GM18867 (cell line): ENCODE results near the gene DEPDC5.
"Not testable (repeated sequence)": the region's sequence is repeated elsewhere in the genome, so short reads cannot be mapped to it uniquely, and the experiment has no call there.

Experiments
- ATAC-seq: cut with Tn5 transposase; IDR thresholded peaks from one replicate; pipeline ENCODE4 v1.9.1; 2021; ENCODE audit warnings: mild to moderate bottlenecking, moderate library complexity; ENCODE audit not compliant: unreplicated experiment

Gene DEPDC5

DNA sequence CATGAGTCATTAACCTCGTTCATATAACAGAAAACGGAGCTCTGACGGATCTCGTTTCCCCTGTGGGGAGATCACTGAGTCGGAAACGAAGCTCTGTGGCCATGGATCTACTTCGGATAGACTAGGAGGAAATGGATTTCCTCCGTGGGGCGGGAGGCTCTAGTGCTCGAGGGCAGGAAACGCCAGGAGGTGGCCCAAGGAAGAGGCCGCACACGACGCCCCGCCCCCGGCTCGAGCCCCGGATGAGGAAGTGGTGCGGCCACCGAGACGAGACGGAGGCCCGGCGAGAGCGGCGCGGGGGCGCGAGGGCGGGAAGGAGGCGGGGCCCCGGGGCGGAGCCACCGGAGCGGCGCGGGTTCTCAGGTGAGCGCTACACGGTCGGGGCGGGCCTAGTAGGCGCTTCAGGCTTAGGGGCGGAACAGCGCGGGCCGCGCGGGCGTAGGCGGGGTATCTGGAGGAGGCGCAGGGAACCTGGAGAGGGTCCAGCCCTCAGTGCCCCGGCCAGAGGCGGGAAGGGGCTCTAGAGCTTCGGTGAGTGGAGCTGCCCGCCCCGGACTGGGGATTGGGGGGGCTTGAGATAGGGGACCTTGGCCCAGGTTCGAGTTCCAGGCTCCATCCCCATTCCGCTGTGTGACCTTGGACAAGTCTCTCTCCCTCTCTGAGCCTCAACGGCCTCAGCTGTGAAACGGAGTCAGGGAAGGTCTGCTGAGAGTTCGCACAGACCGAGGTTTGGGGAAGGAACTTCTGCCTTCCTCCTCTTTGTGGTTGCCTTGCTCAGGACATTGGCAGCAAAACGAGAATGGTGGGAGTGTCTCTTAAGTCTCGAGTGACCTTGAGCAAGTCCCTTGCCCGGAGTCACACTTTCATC lies at the start of gene DEPDC5:
DEPDC5 (plus strand) TSS at position 386 of the 868 bp plus-strand sequence. CDS start 903 bp downstream, outside the sequence.
- peak; percentile 72 for ATAC-seq

DNA sequence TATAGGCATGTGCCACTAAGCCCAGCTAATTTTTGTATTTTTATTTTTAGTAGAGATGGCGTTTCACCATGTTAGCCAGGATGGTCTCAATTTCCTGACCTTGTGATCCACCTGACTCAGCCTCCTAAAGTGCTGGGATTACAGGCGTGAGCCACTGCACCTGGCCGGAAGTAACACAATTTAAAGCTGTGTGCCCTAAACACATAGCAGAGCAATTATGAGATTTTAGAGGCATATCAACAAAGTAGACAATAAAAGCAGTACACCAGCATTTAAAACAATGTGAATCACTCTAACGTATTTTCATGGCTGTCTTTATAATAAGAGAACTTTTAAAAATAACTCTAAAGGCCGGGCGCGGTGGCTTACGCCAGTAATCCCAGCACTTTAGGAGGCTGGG lies 46.3 kb upstream of the DEPDC5 start:
- ATAC-seq: no peak

- ATAC-seq: not testable (repeated sequence)
Measured at GRCh38 chr22:31711226-31711625, 42.6 kb upstream of the DEPDC5 start.

DNA sequence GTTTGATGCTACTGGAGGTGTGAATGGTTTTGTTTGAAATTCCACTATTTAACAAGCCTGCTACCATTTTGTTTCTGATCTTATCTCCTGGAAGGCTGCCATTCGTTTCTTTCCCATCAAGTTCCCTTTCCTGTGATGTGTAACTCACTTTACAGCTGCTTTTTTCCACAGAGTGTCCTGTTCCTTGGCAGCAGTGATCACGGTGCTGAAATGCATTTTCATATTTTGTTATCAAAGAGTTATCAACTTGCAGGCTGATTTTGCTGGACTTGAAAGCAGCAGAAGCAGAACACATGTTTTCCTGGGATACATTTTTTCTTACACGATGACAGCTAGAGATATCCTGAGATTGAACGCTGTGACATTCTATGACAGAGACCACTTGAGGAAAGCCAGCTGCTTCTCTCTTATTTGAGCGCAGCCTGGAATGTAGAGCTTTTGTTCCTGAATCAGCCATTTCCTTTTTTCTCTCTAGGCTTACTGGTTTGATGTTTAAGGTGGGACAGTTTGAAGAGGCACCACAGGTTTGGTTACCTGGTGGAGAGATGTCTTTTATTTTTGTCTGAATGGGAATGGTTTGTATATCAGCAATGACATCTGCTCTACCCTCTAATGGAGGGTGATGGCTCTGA lies 38.6 kb upstream of the DEPDC5 start:
- ATAC-seq: no peak

DNA sequence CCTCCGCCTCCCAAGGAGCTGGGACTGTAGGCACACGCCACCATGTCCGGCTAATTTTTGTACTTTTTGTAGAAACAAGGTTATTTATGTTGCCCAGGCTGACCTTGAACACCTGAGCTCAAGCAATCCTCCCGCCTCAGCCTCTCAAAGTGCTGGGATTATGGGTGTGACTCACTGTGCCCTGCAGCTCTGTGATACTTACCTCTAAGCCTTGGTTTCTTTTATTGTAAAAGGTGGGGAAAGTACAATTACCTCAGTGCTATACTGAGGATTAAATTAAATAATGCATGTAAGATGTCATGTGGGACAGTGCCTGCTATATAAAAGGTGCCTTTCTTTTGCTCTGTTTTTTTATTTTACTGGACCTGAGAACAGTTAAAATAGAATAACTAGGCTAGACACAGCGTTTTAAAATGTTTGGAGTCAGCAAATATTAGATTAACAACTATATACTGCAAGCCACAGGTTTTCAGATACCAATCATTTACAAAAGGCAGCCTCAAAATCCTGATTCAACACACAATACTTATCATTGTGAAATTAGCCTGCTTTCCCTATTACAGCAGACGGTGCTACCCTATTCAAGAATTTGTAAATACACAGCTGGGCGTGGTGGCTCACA lies 33.9 kb upstream of the DEPDC5 start:
- ATAC-seq: no peak

DNA sequence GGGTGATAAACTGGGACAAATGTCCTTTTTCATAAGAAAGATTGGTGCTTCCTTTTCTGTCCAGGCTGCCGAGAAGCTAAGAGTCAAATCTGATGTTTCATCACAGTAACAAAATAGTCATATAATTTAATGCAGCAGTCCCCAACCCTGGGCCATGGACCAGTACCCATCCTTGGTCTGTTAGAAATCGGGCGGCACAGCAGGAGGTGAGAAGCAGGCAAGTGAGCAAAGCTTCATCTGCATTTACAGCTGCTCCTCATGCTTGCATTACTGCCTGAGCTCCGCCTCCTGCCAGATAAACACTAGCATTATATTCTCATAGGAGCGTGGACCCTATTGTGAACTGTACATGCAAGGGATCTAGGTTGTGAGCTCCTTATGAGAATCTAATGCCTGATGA lies 30.1 kb upstream of the DEPDC5 start:
- no peak for ATAC-seq

GRCh38 chr22:31726692-31727091 lies 27.1 kb upstream of the DEPDC5 start:
- no peak for ATAC-seq

GRCh38 chr22:31728857-31729256 lies 25.0 kb upstream of the DEPDC5 start:
- no peak for ATAC-seq

DNA sequence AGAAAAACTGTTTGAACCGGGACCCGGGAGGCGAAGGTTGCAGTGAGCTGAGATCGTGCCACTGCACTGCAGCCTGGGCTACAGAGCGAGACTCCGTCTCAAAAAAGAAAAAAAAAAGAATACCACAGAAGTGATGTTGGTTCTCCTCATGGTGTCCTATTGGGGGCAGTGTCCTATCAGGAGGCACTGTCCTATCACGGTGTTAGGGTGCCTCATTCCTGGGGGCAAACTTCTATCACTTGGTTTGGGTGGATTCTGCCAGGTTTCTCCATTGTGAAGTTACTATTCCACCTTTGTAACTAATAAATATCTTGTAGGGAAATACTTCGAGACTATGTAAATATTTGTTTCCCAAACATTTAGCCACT lies 23.5 kb upstream of the DEPDC5 start:
- no peak for ATAC-seq

GRCh38 chr22:31732089-31732829 lies 21.6 kb upstream of the DEPDC5 start:
- ATAC-seq: no peak

- no peak for ATAC-seq
Measured at GRCh38 chr22:31733580-31734079, 20.2 kb upstream of the DEPDC5 start.

DNA sequence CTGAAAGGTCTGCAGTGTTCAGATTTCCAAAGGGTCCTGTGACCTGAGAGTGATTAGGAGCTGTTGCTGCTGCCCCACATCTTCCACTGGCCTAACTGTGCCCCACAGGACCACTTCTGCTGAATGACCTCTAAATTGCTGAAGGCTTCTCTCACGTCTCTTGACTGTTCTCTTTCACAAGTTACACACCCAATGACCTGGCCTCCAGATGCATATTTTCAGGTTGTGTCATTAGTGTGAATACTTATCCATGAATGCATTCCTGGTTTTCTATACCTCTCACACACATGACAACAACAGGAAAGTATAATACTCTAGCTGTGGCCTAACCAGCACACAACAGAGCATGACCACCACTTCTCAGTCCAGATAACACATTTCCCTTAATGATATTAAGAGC lies 19.3 kb upstream of the DEPDC5 start:
- ATAC-seq: no peak

DNA sequence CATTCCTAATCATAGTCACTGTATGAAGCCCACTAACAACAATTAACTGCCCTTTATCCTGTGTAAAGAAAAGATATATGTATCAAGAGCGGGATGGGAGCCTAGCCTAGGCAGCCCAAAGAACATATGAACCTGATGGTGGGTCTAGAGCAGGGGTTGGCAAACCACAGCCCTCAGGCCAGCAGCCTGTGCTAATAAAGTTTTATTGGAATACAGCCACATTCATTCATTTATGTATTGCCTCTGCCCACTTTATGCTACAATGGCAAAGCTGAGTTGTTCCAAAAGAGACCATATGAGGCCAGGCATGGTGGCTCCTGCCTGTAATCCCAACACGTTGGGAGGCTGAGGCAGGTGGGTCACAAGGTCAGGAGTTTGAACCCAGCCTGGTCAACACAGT lies 17.4 kb upstream of the DEPDC5 start:
- no peak for ATAC-seq

- ATAC-seq: no peak
Measured at GRCh38 chr22:31737932-31738331, 15.9 kb upstream of the DEPDC5 start.

DNA sequence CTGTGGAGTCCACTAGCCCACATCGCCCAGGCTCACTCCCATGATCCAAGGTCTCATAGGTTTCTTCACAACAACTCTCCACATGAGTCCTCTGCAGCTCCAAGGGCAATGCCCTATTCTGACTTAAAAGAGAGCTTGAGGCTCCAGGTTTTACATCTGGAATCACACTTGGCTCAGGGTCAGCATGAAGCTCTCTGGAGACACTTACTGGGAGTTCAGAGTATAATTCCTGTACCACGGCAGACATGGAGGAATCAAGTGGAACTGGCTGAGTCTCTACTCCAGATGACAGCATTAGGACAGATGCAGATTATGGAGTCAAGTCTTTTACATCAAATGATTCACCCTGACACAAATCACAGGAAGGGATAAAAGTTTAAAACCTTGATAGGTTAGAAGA lies 15.3 kb upstream of the DEPDC5 start:
- no peak for ATAC-seq

GRCh38 chr22:31739795-31740201 lies 14.0 kb upstream of the DEPDC5 start:
- ATAC-seq: no peak

DNA sequence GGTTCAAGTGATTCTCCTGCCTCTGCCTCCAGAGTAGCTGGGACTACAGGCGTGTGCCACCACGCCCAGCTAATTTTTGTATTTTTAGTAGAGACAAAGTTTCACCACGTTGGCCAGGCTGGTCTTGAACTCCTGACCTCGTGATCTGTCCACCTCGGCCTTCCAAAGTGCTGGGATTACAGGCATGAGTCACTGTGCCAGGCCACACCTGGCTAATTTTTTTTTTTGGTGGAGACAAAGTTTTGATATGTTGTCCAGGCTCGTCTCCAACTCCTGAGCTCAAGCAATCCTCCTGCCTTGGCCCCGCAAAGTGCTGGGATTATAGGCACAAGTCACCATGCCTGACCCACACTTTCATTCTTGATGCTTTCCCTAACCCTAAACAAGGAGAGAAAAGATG lies 13.5 kb upstream of the DEPDC5 start:
- not testable (repeated sequence) for ATAC-seq

GRCh38 chr22:31742115-31742514 lies 11.7 kb upstream of the DEPDC5 start:
- no peak for ATAC-seq

- no peak for ATAC-seq
Measured at GRCh38 chr22:31742682-31743081, 11.1 kb upstream of the DEPDC5 start.

DNA sequence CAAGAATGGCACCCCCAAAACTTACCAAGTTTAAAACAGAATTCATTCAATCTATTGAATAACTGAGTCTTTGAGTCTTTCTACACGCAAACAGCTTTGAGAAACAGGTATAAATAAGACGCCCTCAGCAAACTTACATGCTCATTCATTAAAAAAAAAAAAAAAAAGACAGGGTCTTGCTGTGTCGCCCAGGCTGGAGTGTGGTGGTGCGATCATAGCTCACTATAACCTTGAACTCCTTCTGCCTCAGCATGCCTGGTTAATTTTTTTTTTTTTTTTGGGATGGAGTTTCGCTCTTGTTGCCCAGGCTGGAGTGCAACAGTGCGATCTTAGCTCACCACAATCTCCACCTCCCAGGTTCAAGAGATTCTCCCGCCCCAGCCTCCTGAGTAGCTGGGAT lies 9.9 kb upstream of the DEPDC5 start:
- ATAC-seq: no peak

DNA sequence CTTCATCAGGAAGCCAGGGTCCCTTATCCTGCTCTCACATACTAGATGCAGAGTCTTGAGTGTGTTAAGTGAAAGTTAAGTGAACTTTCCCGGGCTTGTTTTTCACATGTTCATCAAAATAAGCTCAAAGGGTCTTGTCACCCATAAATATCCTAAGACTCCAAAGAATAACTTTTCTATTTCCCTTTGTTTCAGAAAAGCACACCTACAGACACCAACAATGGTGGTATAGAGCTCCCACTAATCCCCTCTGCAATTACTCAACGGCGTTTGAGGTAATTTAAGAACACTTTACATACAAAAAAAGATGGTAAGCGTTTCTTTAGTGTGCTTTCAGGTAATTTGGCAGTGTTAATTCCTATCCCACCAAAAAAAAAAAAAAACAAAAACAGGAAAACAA lies 6.4 kb upstream of the DEPDC5 start:
- no peak for ATAC-seq
